Measurements from ENCODE around the gene RFC4.

- TF ChIP-seq POLR2A (IDR thresholded peaks at IDR 0.05) (no peak), CTCF (IDR thresholded peaks at IDR 0.05) (no peak)
Observed at GRCh38 chr3:186790261-186790981, 15.9 kb downstream of the RFC4 start.

Data from Peyer's patch (tissue), 4 donors.